ENCODE results near the gene ID2.

The ID2 gene

DNA sequence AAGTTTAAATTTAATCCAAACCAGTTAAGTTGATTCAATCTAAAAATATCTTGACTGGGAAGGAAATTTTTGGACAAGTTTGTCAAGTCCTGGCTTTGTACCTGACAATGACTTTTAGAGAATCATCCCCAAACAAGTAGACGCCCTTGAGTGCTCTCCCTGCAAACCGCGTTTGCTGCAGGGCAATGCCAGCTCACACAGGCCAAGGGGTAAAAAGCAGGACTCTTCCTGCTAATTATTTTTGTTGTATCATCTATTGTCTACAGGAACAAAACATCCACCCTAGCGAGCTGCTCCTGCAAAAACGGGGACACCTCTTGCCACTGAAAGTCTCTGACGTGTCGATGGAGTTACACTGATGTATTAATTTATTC lies 10.9 kb downstream of the ID2 start:
- no peak for DNase-seq (ENCODE audit: low spot score)
- POLR2A ChIA-PET (ENCODE audit: low non-redundant PET) = no interaction called here
- TF ChIP-seq, protein P1, sequence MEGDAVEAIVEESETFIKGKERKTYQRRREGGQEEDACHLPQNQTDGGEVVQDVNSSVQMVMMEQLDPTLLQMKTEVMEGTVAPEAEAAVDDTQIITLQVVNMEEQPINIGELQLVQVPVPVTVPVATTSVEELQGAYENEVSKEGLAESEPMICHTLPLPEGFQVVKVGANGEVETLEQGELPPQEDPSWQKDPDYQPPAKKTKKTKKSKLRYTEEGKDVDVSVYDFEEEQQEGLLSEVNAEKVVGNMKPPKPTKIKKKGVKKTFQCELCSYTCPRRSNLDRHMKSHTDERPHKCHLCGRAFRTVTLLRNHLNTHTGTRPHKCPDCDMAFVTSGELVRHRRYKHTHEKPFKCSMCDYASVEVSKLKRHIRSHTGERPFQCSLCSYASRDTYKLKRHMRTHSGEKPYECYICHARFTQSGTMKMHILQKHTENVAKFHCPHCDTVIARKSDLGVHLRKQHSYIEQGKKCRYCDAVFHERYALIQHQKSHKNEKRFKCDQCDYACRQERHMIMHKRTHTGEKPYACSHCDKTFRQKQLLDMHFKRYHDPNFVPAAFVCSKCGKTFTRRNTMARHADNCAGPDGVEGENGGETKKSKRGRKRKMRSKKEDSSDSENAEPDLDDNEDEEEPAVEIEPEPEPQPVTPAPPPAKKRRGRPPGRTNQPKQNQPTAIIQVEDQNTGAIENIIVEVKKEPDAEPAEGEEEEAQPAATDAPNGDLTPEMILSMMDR (conservative IDR thresholded peaks at IDR 0.05; ENCODE audit: low read depth) = no peak
- CTCF ChIA-PET = interaction anchor here (0.5 to 1.4 kb wide), 4 partner anchors 508 to 1300 kb away, joined by 3 to 5 read pairs (median 3); no protein-coding TSS in a partner anchor
- no peak overlapping the region for H3K27ac ChIP-seq

DNA sequence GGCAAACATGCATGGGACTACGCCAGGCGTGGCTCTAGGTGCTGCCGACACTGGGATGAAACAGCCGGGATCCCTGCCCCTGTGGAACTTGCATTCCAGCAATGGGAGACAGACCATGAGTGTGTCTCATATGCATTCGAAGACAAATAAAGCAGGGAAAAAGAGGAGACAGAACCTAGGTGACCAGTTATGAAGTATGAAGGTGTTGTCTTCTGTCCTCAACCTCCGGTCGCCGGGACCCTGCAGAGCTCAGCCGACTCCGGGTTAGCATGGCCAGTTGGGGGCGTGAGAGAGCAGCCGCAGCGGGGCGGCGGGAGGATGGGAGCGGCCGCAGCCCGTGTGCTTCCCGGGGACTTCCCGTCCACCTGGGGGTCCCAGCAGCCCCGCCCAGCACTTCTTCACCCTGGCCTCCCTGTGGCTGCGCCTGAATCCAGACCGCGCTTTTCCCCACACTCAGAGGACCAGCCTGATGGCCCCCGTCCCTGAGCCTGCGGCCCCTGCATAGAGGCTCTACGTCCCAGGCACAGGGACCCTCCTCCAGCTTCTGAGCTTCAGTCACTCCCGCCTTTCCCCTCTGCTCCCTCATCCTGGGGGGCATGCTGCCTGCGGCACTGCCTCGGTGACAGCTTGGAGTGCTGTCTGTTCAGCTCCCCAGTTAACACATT lies 11.4 kb downstream of the ID2 start:
- ChIA-PET CTCF (interaction anchor here (0.6 to 1.4 kb wide), 3 partner anchors 508 to 1266 kb away, joined by 3 read pairs; no protein-coding TSS in a partner anchor), POLR2A (ENCODE audit: low non-redundant PET) (no interaction called here)
- TF ChIP-seq, protein P1 (conservative IDR thresholded peaks at IDR 0.05; ENCODE audit: low read depth) = peak; percentile 26; the same call in 1 of the 2 replicates
- H3K27ac ChIP-seq = no peak overlapping the region
- DNase-seq (ENCODE audit: low spot score) = no peak

DNA sequence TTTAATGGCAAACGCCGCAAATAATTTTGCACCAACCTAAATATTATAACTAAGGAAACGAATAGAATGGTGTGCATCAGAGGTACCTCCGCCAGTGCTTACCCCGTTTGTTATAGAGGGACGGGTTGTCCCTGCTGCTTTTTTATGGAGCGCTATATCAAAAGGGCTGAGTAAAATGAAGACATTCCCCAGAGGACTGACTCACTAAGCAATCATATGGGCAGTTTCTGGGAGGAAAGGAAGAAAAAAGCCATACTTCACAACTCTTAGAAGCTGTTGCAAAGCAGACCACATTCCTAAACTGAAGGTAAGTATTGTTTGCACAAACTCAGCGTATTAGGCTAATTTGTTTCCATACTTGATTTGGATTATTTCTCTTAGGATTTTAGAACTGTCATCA lies 12.9 kb downstream of the ID2 start:
- ChIA-PET POLR2A (ENCODE audit: low non-redundant PET) (no interaction called here), CTCF (no interaction called here)
- no peak for DNase-seq (ENCODE audit: low spot score)
- H3K27ac ChIP-seq = no peak overlapping the region
- TF ChIP-seq, protein P1 (conservative IDR thresholded peaks at IDR 0.05; ENCODE audit: low read depth) = no peak

DNA sequence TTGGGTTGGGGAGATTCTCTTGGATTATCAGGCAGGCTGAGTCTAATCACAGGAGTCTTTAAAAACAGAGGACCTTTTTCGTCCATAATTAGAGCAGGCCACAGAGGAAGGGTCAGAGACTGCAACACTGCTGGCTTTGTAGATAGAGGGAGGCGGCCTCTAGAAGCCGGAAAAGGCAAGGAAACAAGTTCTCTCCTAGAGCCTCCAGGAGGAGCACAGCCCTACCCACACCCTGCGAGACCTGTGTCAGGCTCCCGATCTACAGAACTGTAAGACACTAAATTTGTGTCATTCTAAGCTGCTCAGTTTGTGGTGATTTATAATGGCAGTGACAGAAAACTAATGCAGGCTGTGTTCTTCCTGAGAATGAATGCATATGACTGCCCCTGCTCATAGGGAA lies 15.3 kb downstream of the ID2 start:
- CTCF ChIA-PET = interaction anchor here (0.6 kb wide), 1 partner anchor 431 kb away, joined by 4 read pairs; no protein-coding TSS in a partner anchor
- TF ChIP-seq, protein P1 (conservative IDR thresholded peaks at IDR 0.05; ENCODE audit: low read depth) = no peak
- DNase-seq (ENCODE audit: low spot score) = no peak
- no peak overlapping the region for H3K27ac ChIP-seq
- POLR2A ChIA-PET (ENCODE audit: low non-redundant PET) = no interaction called here

DNA sequence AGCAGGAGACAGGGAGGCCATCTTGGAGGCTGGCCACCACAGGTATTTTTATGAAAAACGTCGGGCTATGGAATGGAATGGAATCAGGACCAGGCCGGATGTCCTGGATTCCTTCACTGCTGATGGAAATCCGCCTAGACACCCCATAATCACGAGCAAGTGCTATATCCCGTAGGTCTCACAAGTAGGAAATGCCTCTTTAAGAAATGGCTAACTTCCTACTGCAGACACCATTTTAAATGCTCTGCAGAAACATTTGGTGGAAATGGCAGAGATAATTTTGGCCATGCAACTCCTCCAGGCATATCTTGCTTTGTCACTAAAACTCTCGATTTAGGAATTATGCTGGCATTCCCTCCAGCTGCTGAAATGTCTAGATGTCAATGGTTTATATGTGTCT lies 18.0 kb downstream of the ID2 start:
- ChIA-PET CTCF (interaction anchor here (0.6 kb wide), 1 partner anchor 89 kb away, joined by 3 read pairs; no protein-coding TSS in a partner anchor), POLR2A (ENCODE audit: low non-redundant PET) (no interaction called here)
- DNase-seq (ENCODE audit: low spot score) = no peak
- H3K27ac ChIP-seq = no peak overlapping the region
- TF ChIP-seq, protein P1 (conservative IDR thresholded peaks at IDR 0.05; ENCODE audit: low read depth) = no peak

DNA sequence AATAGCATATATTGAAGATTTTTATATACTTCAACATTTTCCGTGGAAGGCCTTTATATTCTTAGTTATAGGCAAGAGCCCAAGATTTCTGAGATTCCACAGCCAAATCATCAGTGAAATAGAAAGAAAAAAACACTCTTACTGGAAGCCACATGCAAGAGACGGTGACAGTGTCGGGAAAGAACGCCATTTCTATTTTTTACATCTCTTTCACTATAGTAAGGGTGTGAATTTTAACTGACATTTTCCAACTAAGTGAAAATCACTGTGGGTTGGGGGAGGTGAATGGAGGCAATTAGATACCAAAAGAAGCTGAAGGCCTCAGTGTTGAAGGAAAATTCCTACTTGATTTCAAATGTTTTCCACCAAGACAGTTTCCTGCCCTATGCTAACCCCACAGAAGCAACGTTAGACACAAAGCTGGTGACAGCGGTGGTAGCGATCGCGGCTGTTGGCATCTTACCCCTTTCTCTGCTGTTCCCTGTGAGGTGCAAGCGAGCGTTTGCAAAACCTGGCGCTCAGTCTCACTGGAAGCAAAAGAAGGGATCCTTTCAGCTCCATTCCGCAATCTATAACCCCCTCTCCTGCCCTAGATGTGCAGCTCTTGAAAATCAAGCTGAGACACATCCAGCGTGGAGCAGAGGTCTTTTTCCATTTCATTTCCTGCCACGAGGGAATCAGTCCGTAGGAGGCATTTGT lies 20.0 kb downstream of the ID2 start:
- CTCF ChIA-PET = no interaction called here
- TF ChIP-seq, protein P1 (conservative IDR thresholded peaks at IDR 0.05; ENCODE audit: low read depth) = no peak

More for the DNA sequence above, 20.0 kb downstream of the ID2 start:
- DNase-seq (ENCODE audit: low spot score) = no peak
- POLR2A ChIA-PET (ENCODE audit: low non-redundant PET) = no interaction called here
- H3K27ac ChIP-seq = no peak overlapping the region

All from RWPE1 (cell line).